A549 (cell line): ENCODE measurements around the gene CHML.

Experiments
- TP53 ChIP-seq: fragments of 250-450 bp; sonication (Bioruptor Pico); IDR thresholded peaks from 2 replicates; pipeline ENCODE4 v1.5.0; 2021; ENCODE audit warnings: mild to moderate bottlenecking, moderate library complexity
- TF ChIP-seq, protein P1 (sequence below): fragments of >200 bp; sonication (Bioruptor Twin); formaldehyde crosslinking; IDR thresholded peaks from 3 replicates; pipeline ENCODE4 v1.5.1; 2016

GRCh38 chr1:241591317-241591716 lies 48.9 kb downstream of the CHML start:
- TF ChIP-seq, protein P1, sequence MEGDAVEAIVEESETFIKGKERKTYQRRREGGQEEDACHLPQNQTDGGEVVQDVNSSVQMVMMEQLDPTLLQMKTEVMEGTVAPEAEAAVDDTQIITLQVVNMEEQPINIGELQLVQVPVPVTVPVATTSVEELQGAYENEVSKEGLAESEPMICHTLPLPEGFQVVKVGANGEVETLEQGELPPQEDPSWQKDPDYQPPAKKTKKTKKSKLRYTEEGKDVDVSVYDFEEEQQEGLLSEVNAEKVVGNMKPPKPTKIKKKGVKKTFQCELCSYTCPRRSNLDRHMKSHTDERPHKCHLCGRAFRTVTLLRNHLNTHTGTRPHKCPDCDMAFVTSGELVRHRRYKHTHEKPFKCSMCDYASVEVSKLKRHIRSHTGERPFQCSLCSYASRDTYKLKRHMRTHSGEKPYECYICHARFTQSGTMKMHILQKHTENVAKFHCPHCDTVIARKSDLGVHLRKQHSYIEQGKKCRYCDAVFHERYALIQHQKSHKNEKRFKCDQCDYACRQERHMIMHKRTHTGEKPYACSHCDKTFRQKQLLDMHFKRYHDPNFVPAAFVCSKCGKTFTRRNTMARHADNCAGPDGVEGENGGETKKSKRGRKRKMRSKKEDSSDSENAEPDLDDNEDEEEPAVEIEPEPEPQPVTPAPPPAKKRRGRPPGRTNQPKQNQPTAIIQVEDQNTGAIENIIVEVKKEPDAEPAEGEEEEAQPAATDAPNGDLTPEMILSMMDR: no peak
- TF ChIP-seq TP53: no peak
